HG03139 (cell line): ENCODE results near the gene ZBTB24.

Experiments used
- ATAC-seq: cut with Tn5 transposase; IDR thresholded peaks from one replicate; pipeline ENCODE4 v1.9.1; 2021; ENCODE audit not compliant: unreplicated experiment

ZBTB24 gene

DNA sequence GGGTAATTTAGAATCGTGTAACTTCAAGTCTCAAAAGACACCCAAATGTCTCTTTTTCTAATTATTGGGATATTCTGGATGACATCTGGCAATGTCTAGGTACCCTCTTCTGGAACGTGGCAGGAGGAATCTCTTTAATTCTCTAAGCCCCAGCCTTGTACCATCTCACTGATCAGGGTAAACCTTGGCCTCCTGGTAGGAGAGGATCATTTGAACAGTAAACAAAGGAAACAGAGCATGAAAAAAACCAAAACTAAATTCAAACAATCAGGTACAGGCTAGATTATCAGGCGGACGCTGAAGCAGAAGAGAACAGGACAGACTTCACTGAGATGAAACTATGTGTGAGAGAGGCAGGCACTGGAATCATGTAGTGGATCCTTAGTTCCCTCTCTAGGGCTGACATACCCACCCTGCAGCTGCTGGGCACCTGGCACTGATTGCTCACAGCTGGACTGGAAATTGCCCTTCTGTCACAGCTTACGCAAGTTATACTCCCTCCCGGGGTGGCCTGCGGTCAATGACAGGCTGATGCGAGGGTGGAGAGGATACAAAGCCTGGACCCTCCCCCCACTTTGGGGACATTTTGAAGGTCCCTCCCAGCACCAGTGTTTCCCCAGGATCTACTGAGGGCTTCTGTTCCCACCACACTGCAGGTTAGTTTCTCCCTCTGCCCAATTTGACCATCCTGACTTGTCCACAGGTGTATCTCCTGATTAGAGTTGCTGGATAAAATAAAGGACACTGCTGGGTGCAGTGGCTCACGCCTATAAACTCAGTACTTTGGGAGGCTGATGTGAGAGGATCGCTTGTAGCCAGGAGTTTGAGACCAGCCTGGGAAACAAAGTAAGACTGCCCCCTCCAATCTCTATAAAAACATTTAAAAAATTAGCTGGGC lies 20.6 kb upstream of the ZBTB24 start:
- no peak for ATAC-seq

- ATAC-seq = no peak
Measured at GRCh38 chr6:109498936-109499335, 15.9 kb upstream of the ZBTB24 start.

- no peak for ATAC-seq
Measured at GRCh38 chr6:109498052-109498451, 15.0 kb upstream of the ZBTB24 start.

GRCh38 chr6:109496036-109496772 lies 13.2 kb upstream of the ZBTB24 start:
- ATAC-seq = no peak

DNA sequence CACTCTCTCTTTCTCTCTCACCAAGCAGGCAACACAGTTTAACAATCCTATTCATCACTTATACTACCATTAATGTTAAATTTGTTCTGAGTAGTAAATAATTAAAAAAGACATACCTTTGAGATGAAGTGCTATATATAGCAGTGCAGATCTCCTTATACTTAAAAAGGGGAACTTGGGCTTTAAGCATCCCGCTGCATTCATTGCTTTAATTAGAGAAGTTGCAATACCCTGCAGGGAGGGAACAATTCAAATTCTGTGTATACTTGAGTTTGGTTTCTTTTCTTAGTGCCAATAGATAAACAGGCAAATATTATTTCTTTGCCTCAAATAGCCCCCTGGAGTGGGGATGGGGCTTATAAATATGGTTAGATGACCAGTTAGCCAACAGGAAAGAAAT lies 10.8 kb upstream of the ZBTB24 start:
- ATAC-seq = no peak

- no peak for ATAC-seq
Measured at GRCh38 chr6:109491207-109491938, 8.4 kb upstream of the ZBTB24 start.

DNA sequence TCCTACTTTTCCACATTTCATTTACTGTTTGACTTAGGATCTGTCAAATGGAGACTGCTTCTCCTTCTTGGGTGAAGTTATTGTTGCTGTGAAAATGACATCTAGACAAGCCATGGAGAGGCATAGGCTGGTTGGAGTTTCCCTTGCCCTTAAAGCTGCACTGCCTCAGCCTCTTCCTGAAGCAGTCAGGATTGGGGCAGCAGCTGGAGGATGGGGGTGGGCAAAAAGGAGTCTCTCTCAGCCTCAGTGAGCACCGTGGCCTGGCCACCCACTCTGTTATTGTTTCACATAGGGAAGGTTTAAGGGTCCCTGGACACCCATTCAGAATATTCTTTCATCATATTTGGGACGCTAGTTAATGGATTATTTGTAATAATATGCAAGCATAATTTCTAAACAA lies 7.7 kb upstream of the ZBTB24 start:
- ATAC-seq = no peak

DNA sequence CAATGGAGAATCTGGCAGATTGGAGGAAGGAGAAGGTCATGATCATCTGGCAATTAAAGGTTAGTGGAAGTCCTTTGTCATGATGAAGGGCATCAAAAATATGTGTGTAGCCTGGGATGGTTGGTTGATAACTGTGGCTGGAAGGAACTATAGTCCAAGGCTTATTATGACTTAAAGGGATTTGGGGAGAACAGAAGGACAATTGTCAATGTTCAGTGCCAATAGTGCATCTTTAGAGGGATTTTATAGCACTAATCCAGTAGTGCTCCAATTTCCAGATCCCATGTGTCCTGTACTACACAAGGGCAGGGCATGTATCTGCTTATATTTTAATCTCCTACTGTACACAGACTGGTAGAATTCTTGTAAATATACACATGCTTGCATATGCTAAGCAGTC lies 5.0 kb upstream of the ZBTB24 start:
- ATAC-seq = no peak

DNA sequence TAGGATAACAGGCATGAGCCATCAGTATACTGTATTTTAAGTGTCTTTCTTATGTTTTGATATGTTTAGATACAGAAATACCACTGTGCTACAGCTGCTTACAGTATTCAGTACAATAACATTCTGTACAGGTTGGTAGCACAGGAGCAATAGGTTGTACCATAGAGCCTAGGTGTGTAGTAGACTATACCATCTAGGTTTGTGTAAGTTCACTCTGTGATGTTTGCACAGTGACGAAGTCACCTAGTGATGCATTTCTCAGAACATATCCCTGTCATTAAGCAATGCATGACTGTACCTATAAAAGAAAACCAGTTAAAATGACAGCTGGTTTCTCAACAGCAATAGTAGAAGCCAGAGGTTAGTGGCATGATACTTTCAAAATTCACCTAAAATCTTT lies 3.0 kb upstream of the ZBTB24 start:
- ATAC-seq = no peak

DNA sequence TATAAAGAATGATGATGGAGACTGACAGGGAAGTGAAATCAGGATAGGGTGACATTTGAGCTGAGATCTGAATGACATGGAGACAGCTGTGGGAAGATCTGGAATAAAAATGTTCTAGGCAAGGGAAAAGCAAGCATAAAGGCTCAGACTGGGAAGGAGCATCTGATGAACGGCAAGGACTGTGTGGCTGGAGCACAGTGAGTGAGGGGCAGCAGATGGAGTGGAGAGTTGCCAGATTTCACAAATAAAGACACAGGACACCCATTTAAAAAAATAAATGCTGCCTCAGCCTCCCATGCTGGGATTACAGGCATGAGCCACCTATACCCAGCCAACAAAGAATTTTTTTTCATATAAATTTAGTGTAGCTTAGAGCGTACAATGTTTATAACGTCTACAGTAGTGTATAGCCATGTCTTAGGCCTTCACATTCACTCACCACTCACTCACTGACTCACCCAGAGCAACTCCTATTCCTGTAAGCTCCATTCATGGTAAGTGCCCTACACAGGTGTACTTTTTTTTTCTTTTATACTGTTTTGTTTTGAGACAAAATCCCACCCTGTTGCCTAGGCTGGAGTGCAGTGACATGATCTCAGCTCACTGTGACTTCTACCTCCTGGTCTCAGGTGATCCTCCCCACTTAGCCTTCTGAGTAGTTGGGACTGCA lies 2.4 kb upstream of the ZBTB24 start:
- ATAC-seq = no peak

GRCh38 chr6:109484122-109484521 lies 1.1 kb upstream of the ZBTB24 start:
- ATAC-seq = no peak

GRCh38 chr6:109483735-109484057 lies 677 bp upstream of the ZBTB24 start:
- no peak for ATAC-seq

GRCh38 chr6:109480993-109481480 lies 2.0 kb downstream of the ZBTB24 start:
- ATAC-seq = no peak

- no peak for ATAC-seq
Measured at GRCh38 chr6:109478841-109479624, 4.0 kb downstream of the ZBTB24 start.

DNA sequence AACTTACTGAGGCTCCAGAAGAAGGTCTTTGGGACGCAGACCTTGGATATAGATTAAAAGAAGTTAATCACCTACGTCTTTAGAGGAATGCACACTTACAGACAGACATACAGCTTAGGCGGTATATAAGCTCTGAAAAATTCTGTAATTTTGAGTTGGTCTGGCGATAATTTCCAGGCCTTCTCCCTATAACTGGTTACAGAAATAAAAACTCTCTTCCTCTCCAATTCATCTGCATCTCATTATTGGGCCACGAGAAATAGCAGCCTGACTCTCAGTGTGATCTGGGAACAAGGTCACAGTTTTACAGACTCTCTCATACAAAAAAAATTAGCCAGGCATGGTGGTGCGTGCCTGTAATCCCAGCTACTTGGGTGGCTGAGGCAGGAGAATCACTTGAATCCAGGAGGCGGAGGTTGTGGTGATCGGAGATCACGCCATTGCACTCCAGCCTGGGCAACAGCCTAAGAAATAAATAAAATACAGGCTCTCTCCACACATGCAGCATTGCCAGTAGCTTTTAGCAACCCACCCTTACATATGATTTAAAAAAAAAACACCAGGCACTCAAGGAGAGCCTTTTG lies 4.7 kb downstream of the ZBTB24 start:
- ATAC-seq = no peak

GRCh38 chr6:109477725-109478124 lies 5.3 kb downstream of the ZBTB24 start:
- no peak for ATAC-seq

DNA sequence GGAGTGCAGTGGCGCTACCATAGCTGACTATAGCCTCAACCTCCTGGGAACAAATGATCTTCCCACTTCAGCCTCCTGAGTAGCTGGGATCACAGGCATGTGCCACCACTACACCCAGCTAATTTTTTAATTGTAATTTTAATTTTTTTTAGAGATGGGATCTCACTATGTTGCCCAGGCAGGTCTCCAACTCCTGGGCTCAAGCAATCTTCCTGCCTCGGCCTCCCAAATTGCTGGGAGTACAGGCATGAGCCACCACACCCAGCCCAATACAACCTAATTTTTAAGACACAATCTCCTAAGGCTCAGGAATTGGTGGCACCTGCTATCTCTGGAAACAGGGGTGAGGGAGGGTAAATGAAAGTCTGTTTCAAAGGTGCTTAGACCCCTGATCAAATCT lies 5.8 kb downstream of the ZBTB24 start:
- ATAC-seq = no peak

DNA sequence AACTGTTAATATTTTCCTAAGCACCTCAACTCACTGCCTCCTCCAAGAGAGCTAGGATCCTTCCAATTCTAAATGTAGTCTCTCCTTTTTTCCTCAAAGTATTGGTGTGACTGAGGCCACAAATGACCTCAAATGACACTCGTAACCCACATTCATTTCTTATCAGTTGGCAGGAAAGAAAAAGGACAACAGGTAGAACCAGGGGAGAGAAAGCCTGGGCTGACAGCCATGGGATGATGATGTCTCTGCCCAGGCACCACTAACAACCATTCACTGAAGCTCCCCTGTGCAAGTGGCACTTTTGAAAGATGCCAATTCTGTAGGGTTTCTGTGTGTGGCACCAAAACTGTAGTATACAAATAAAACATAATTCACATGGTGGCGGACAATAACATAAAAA lies 7.4 kb downstream of the ZBTB24 start:
- ATAC-seq = no peak

GRCh38 chr6:109474995-109475394 lies 8.0 kb downstream of the ZBTB24 start:
- ATAC-seq = no peak

DNA sequence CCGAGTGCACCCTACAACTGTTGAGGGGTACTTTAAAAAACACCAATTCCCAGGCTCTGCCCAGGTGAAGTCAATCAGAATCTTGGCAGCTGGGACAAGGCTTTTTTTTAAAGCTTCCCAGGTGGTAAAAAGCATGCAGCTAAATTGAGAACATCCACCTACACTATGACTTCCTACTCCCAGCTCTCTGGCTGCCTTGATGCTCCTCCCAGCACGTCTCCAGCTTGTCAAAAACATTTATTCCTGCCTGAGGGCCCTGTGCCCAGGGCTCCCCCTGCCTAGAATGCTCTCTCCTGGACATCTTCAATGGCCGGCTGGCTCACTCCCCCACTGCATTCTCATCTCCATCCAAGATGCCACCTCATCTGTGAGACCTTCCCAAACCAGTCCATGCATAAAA lies 9.9 kb downstream of the ZBTB24 start:
- no peak for ATAC-seq
